HG02852 (cell line): ENCODE data around the gene MIPEP.

ENCODE experiments used
- ATAC-seq: cut with Tn5 transposase; IDR thresholded peaks from one replicate; pipeline ENCODE4 v1.9.1; 2021; ENCODE audit warnings: mild to moderate bottlenecking, moderate library complexity; ENCODE audit not compliant: unreplicated experiment

Gene MIPEP

GRCh38 chr13:23811366-23812062, 77.7 kb downstream of the MIPEP start:
- no peak for ATAC-seq

GRCh38 chr13:23810685-23811240, 78.4 kb downstream of the MIPEP start:
- ATAC-seq: no peak

GRCh38 chr13:23808803-23809202, 80.4 kb downstream of the MIPEP start:
- ATAC-seq: no peak

GRCh38 chr13:23806874-23807526, 82.2 kb downstream of the MIPEP start:
- ATAC-seq: peak; percentile 36

- ATAC-seq: no peak
These were observed 83.4 kb downstream of the MIPEP start for GRCh38 chr13:23805821-23806220.

- no peak for ATAC-seq
These were observed 84.1 kb downstream of the MIPEP start for GRCh38 chr13:23805122-23805521.

- ATAC-seq: no peak
These were observed 85.0 kb downstream of the MIPEP start for GRCh38 chr13:23804166-23804565.

- ATAC-seq: no peak
These were observed 88.1 kb downstream of the MIPEP start for GRCh38 chr13:23801141-23801540.

GRCh38 chr13:23799945-23800344, 89.3 kb downstream of the MIPEP start:
- peak; percentile 95 for ATAC-seq

- no peak for ATAC-seq
These were observed 91.8 kb downstream of the MIPEP start for GRCh38 chr13:23797276-23797903.

GRCh38 chr13:23796551-23796950, 92.6 kb downstream of the MIPEP start:
- ATAC-seq: no peak

- peak; percentile 71 for ATAC-seq
These were observed 94.7 kb downstream of the MIPEP start for GRCh38 chr13:23794267-23795161.

- no peak for ATAC-seq
These were observed 95.5 kb downstream of the MIPEP start for GRCh38 chr13:23793711-23794110.

- no peak for ATAC-seq
These were observed 96.5 kb downstream of the MIPEP start for GRCh38 chr13:23792680-23793079.

- no peak for ATAC-seq
These were observed 98.5 kb downstream of the MIPEP start for GRCh38 chr13:23790577-23791170.

- no peak for ATAC-seq
These were observed 99.4 kb downstream of the MIPEP start for GRCh38 chr13:23789576-23790346.

GRCh38 chr13:23788459-23788858, 100.7 kb downstream of the MIPEP start:
- no peak for ATAC-seq

GRCh38 chr13:23787464-23787863, 101.7 kb downstream of the MIPEP start:
- ATAC-seq: no peak

GRCh38 chr13:23786607-23787006, 102.6 kb downstream of the MIPEP start:
- ATAC-seq: no peak

GRCh38 chr13:23778879-23779278, 110.3 kb downstream of the MIPEP start:
- no peak for ATAC-seq
